ENCODE data around the gene PXMP2. TPM values are rescaled to one million over a fixed set of nuclear protein-coding genes. Genes with fewer than 3 reads are reported as not detected.
A peak's percentile ranks its signal among the peaks of the same experiment; 100 is the strongest.
"Not testable (repeated sequence)": the region's sequence is repeated elsewhere in the genome, so short reads cannot be mapped to it uniquely, and the experiment has no call there.

PXMP2 gene
- total RNA-seq, 6 experiments from 2014 or later, result 91.5 to 216 (median 162) TPM

DNA sequence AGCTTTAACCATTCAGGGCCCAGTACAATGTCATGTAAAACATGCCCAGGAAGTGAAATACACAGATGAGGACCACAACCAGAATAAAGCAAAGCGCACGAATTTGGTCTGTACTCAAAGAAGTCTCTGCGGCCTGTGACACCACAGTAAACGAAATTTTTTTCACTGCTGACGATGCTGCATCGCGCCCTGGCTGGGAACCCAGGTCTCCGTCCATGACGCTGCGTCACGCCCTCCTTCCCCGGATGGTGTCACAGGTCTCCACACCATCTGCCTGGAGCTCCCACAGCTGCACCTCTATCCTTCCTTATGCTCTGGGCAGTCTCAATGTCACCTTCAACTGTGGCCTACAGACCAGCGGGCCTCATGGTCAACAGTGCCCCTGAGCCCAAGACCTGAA is 56.4 kb downstream of the PXMP2 start:
- intact Hi-C loops (cut with DNase I), result no loop called here
- Histone ChIP-seq H3K36me3 (peaks cover 7 to 94% (median 42%) of the 10 kb centered on the region in 4 donors), H3K27ac (no peak overlapping the region), H3K9me3 (no peaks in the 10 kb centered on the region), H3K27me3 (no peaks in the 10 kb centered on the region), H3K4me1 (no peaks in the 10 kb centered on the region), H3K4me3 (no peak overlapping the region)
- TF ChIP-seq, protein P1, sequence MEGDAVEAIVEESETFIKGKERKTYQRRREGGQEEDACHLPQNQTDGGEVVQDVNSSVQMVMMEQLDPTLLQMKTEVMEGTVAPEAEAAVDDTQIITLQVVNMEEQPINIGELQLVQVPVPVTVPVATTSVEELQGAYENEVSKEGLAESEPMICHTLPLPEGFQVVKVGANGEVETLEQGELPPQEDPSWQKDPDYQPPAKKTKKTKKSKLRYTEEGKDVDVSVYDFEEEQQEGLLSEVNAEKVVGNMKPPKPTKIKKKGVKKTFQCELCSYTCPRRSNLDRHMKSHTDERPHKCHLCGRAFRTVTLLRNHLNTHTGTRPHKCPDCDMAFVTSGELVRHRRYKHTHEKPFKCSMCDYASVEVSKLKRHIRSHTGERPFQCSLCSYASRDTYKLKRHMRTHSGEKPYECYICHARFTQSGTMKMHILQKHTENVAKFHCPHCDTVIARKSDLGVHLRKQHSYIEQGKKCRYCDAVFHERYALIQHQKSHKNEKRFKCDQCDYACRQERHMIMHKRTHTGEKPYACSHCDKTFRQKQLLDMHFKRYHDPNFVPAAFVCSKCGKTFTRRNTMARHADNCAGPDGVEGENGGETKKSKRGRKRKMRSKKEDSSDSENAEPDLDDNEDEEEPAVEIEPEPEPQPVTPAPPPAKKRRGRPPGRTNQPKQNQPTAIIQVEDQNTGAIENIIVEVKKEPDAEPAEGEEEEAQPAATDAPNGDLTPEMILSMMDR (IDR thresholded peaks at IDR 0.05), result no peak
- no peak for TF ChIP-seq POLR2A (IDR thresholded peaks at IDR 0.05)
- WGBS (ENCODE audit: insufficient coverage, low coverage, low lambda C conversion rate, missing lambda C conversion rate), result 100% methylated on average over 1 of the region's 13 CpGs
- peak in 1 of 3 donors; percentile 16 for DNase-seq
- no peak for ATAC-seq

DNA sequence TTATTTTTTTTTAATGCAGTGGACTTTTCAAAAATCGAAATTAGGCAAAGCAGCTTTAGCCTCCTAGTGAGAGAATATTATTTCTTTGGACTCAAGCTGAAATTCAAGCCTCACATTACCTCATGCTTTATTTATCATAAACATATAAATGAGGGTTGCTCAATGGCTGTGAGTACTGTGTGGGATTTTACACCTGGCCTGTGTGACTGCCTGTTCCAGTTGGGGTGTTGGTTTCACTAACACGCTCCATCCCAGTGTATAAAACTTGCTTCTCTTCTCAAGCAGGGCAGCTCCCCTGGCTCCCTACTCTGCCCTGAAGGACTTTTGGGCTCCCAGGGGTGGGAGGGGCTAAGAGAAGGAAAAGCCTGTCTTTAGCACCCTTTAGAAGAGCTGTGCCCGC is 59.2 kb downstream of the PXMP2 start:
- intact Hi-C loops (cut with DNase I), result no loop called here
- H3K4me1 ChIP-seq, result no peaks in the 10 kb centered on the region
- ATAC-seq (no peak), DNase-seq (no peak)
- no peaks in the 10 kb centered on the region for H3K27me3 ChIP-seq
- H3K4me3 ChIP-seq, result no peak overlapping the region
- 94% methylated on average over 2 of the region's 3 CpGs for WGBS (ENCODE audit: insufficient coverage, low coverage, low lambda C conversion rate, missing lambda C conversion rate)
- no peak overlapping the region for H3K27ac ChIP-seq
- peaks cover 7 to 92% (median 36%) of the 10 kb centered on the region in 4 donors for H3K36me3 ChIP-seq
- H3K9me3 ChIP-seq, result no peaks in the 10 kb centered on the region
- TF ChIP-seq POLR2A (IDR thresholded peaks at IDR 0.05), result no peak
- TF ChIP-seq, protein P1 (IDR thresholded peaks at IDR 0.05), result no peak

DNA sequence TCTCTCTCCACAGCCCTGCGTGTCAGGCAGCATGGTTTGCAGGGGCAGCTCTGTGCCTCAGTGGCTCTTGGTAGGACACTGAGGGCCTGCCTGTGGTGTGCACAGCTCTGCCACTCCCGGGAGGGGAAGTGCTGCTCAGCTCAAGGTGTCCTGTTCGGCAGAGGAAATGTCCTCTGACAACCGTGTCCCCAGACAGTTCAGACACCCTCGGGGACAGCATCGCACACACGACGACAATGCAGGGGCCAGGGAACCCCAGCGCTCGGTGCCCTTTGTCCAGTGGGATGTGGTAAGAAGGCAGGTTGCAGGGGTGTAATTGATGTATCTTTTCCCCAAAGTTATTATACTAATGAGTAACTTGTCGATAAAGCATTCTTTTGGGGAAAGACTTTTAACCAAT is 60.0 kb downstream of the PXMP2 start:
- ATAC-seq (no peak), DNase-seq (peak in 1 of 3 donors; percentile 7)
- WGBS (ENCODE audit: insufficient coverage, low coverage, low lambda C conversion rate, missing lambda C conversion rate), result 97% methylated on average over 9 of the region's 11 CpGs
- intact Hi-C loops (cut with DNase I), result no loop called here
- no peak overlapping the region for H3K27ac ChIP-seq
- H3K4me1 ChIP-seq, result no peaks in the 10 kb centered on the region
- no peaks in the 10 kb centered on the region for H3K9me3 ChIP-seq
- peaks cover 7 to 87% (median 33%) of the 10 kb centered on the region in 4 donors for H3K36me3 ChIP-seq
- H3K4me3 ChIP-seq, result no peak overlapping the region
- TF ChIP-seq, protein P1 (IDR thresholded peaks at IDR 0.05), result no peak
- TF ChIP-seq POLR2A (IDR thresholded peaks at IDR 0.05), result no peak
- H3K27me3 ChIP-seq, result no peaks in the 10 kb centered on the region

DNA sequence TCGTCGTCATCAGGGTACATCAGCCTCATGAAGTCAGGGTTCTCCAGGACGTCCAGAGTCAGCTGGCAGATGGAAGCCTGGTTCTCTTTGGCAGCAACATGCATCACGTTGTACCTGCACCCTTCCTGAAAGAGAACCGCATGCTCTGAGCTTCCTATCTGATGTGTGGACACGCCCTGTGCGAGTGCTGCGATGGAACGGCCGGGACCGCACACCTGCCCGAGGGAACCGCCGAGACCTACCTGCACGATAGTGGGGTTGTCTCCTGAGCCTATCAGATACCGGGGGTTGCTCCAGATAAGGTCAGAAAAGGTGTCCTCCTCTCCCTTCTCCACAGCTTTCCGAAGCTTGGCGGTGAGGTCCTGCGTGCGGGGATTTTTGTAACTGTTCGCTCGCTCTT is 60.5 kb downstream of the PXMP2 start:
- H3K36me3 ChIP-seq, result peaks cover 7 to 87% (median 34%) of the 10 kb centered on the region in 4 donors
- H3K27ac ChIP-seq, result no peak overlapping the region
- WGBS (ENCODE audit: insufficient coverage, low coverage, low lambda C conversion rate, missing lambda C conversion rate), result no CpG with 5 or more reads among the region's 22 CpGs
- H3K4me1 ChIP-seq, result no peaks in the 10 kb centered on the region
- no peaks in the 10 kb centered on the region for H3K27me3 ChIP-seq
- ATAC-seq, result no peak
- DNase-seq, result peak in 1 of 3 donors; percentile 5
- intact Hi-C loops (cut with DNase I), result no loop called here
- H3K4me3 ChIP-seq, result no peak overlapping the region
- H3K9me3 ChIP-seq, result no peaks in the 10 kb centered on the region
- TF ChIP-seq, protein P1 (IDR thresholded peaks at IDR 0.05), result no peak
- no peak for TF ChIP-seq POLR2A (IDR thresholded peaks at IDR 0.05)

DNA sequence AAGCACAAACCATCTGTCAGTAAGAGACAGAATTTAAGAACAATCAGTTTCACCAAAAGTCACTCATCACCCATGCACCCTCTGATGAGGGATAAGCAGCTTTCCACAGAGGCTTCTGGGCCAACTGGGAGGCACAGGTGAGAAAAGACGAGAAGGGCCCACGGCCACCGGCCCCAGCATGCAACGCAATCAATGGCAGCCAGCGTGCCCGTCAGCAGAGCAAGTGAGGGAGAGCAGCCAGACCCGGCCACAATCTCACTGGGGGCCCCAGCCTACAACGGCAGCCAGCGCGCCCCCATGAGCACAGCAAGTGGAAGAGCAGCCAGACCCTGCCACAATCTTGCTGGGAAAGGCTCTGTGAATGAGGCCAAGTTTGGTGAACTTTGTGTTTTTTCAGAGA is 60.9 kb downstream of the PXMP2 start:
- WGBS (ENCODE audit: insufficient coverage, low coverage, low lambda C conversion rate, missing lambda C conversion rate), result no CpG with 5 or more reads among the region's 10 CpGs
- Histone ChIP-seq H3K27me3 (no peaks in the 10 kb centered on the region), H3K9me3 (no peaks in the 10 kb centered on the region), H3K4me1 (no peaks in the 10 kb centered on the region), H3K4me3 (no peak overlapping the region), H3K36me3 (peaks cover 7 to 87% (median 36%) of the 10 kb centered on the region in 4 donors), H3K27ac (no peak overlapping the region)
- intact Hi-C loops (cut with DNase I), result no loop called here
- DNase-seq (peak in 1 of 3 donors; percentile 8), ATAC-seq (no peak)
- TF ChIP-seq, protein P1 (IDR thresholded peaks at IDR 0.05), result no peak
- no peak for TF ChIP-seq POLR2A (IDR thresholded peaks at IDR 0.05)

DNA sequence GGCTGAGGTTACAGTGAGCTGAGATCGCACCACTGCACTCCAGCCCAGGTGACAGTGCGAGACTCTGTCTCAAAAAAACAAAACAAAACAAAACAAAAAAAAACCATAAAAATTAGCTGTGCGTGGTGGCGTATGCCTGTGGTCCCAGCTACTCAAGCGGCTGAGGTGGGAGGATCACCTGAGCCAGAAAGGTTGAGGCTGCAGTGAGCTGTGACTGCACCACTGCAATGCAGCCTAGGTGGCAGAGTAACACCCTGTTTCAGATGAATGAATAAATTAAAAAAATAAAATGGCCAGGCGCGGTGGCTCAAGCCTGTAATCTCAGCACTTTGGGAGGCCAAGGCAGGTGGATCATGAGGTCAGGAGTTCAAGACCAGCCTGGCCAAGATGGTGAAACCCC is 66.3 kb downstream of the PXMP2 start:
- 100% methylated on average over 5 of the region's 7 CpGs for WGBS (ENCODE audit: insufficient coverage, low coverage, low lambda C conversion rate, missing lambda C conversion rate)
- DNase-seq; H3K27ac ChIP-seq; intact Hi-C loops (cut with DNase I); H3K9me3 ChIP-seq; ATAC-seq; H3K4me1 ChIP-seq; H3K4me3 ChIP-seq; H3K27me3 ChIP-seq: not testable (repeated sequence)
- H3K36me3 ChIP-seq, result peaks cover 0 to 52% (median 28%) of the 10 kb centered on the region in 4 donors

Measured in right lobe of liver (tissue), 6 donors.